HG03103 (cell line): ENCODE results near the gene DYNC1H1.

ENCODE experiments used
- ATAC-seq: cut with Tn5 transposase; IDR thresholded peaks from one replicate; pipeline ENCODE4 v1.9.1; 2021; ENCODE audit warnings: low read depth; ENCODE audit not compliant: unreplicated experiment

The DYNC1H1 gene

GRCh38 chr14:102085488-102085887 lies 121.1 kb downstream of the DYNC1H1 start:
- ATAC-seq, result no peak

- ATAC-seq, result peak; percentile 29
Observed at GRCh38 chr14:102085948-102086708, 121.8 kb downstream of the DYNC1H1 start.

GRCh38 chr14:102086709-102086971 lies 122.3 kb downstream of the DYNC1H1 start:
- ATAC-seq, result no peak

GRCh38 chr14:102086972-102087761 lies 122.8 kb downstream of the DYNC1H1 start, which contains the start of gene HSP90AA1:
TSS of gene HSP90AA1 (minus strand) at chr14:102087044. CDS start at chr14:102086378, 666 bp downstream.
- peak; percentile 55 for ATAC-seq

- ATAC-seq, result no peak
Observed at GRCh38 chr14:102087762-102088011, 123.3 kb downstream of the DYNC1H1 start.

GRCh38 chr14:102088012-102088792 lies 123.8 kb downstream of the DYNC1H1 start:
- no peak for ATAC-seq

GRCh38 chr14:102089621-102090343 lies 125.4 kb downstream of the DYNC1H1 start:
- no peak for ATAC-seq

GRCh38 chr14:102090713-102091112 lies 126.3 kb downstream of the DYNC1H1 start:
- no peak for ATAC-seq

GRCh38 chr14:102092806-102093205 lies 128.4 kb downstream of the DYNC1H1 start:
- no peak for ATAC-seq

- ATAC-seq, result no peak
Observed at GRCh38 chr14:102094101-102094500, 129.7 kb downstream of the DYNC1H1 start.

GRCh38 chr14:102095231-102095870 lies 131.0 kb downstream of the DYNC1H1 start:
- ATAC-seq, result no peak

GRCh38 chr14:102095871-102096568 lies 131.6 kb downstream of the DYNC1H1 start:
- no peak for ATAC-seq

- ATAC-seq, result no peak
Observed at GRCh38 chr14:102096569-102097188, 132.3 kb downstream of the DYNC1H1 start.

- ATAC-seq, result no peak
Observed at GRCh38 chr14:102097441-102098135, 133.2 kb downstream of the DYNC1H1 start.

GRCh38 chr14:102103062-102103695 lies 138.8 kb downstream of the DYNC1H1 start:
- peak; percentile 69 for ATAC-seq

- ATAC-seq, result no peak
Observed at GRCh38 chr14:102105369-102105768, 141.0 kb downstream of the DYNC1H1 start.
